Adipose tissue (tissue), 3 donors: ENCODE results near the gene SH2D7. TPM values are rescaled to one million over a fixed set of nuclear protein-coding genes. Genes with fewer than 3 reads are reported as not detected.
"Not testable (repeated sequence)": the region's sequence is repeated elsewhere in the genome, so short reads cannot be mapped to it uniquely, and the experiment has no call there.

Experiments
- H3K27ac ChIP-seq: one replicate; pipeline ENCODE4 v1.5.1; 2013; ENCODE audit warnings: low read depth, low read length
- WGBS, 3 donors: extraction: QIAGEN DNeasy Blood & Tissue Kit; methylation state at CpG; one replicate each; pipeline ENCODE4 v1.1.7; 2013; 5-methylcytosine and 5-hydroxymethylcytosine counted together
- polyA plus RNA-seq, 3 donors: library from polyadenylated mRNA; stranded (reverse); fragments of 200-250 nt; gene quantifications; one replicate each; pipeline ENCODE4 v1.2.3, GENCODE V29; 2013
- donor health status: healthy with polysubstance abuse.
- donor health status: Bipolar disorder and iron deficiency.
- donor health status: healthy.

The SH2D7 gene
- polyA plus RNA-seq, 3 donors, result 0.02 TPM; not detected in 2

DNA sequence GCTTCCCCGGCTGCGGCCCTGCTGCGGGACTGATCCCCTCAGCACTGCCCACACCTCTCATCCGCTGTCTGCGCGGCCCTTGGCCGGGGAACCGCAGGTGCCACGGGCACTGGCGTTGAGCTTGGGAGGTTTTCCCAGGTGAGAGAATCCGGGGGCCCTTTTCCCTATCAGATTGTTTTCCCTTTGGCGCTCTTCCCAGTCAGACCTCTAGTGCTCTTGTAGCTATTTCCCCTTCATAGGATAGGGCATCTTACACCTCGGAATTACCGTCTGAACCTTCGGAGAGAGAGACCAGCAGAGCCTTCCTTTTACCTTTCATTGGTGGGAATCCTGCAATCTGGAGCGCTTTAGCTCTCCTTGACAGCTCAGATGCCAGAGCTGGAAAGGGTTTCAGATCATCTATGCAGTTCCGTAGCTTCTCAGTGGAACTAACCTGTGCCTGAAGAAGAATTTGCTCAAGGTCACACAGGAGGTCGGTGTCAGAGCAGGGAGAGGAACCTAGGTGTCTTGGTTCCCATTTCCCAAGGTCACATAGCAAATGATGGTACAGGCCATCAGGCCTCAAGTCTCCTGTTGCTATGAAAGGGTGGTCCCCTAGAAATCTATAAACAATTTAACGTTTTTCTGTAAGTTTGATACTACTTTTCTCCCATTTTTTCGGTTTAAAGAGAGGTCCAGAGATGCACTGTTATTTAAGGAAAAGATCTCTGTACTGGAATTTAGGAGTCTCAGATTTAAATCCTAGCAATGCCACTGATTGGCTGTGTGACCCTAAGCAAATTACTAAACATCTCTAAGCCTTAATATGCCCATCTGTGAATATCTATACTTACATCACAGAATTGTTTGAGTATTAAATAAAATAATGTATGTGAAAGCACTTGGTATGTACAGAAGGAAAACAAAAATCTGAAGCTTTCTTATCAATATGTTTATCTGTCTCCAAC is 57.7 kb downstream of the SH2D7 start:
- H3K27ac ChIP-seq, result no peak overlapping the region
- WGBS, 3 donors, result 6 to 14% (median 13%) methylated on average over 20 of the region's 20 CpGs

DNA sequence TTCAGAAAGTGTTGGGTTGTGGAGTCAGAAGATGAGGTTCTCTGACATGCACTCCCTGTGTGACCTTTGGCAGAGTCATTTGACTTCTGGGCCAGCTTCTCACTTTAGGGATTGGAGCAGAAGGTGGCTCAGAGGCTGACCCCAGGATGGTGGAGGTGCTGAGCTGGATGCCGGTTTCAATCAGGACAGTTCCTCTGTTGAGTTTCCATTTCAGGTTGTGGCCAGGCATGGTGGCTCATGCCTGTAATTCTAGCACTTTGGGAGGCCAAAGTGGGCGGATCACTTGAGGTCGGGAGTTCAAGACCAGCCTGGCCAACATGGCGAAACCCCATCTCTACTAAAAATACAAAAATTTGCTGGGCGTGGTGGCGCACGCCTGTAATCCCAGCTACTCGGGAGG is 58.7 kb downstream of the SH2D7 start:
- H3K27ac ChIP-seq, result not testable (repeated sequence)
- WGBS, 3 donors, result 94 to 99% (median 95%) methylated on average over 5 to 8 of the region's 8 CpGs

Other genes with a start within 250 kb of the SH2D7 start
- gene TBC1D2B, start 14.8 kb upstream of the SH2D7 start, polyA plus RNA-seq, result 10 to 100 TPM; 19.0 to 47.3 (median 24.4) TPM
- gene CIB2, start 38.9 kb downstream of the SH2D7 start, polyA plus RNA-seq, result 1 to 10 TPM; 2.2 to 9.4 (median 3.0) TPM
- gene IDH3A, start 56.8 kb downstream of the SH2D7 start, polyA plus RNA-seq, result 10 to 100 TPM; 13.9 to 50.6 (median 34.4) TPM
- under 1 TPM; 0.09 to 0.27 (median 0.11) TPM for gene ACSBG1, start 142.0 kb downstream of the SH2D7 start, polyA plus RNA-seq
- gene DNAJA4, start 172.0 kb downstream of the SH2D7 start, polyA plus RNA-seq, result 10 to 100 TPM in 1 of 3 donors, 1 to 10 TPM in 2; 8.6 to 38.5 (median 9.4) TPM
- gene SKIC8, start 207.0 kb downstream of the SH2D7 start, polyA plus RNA-seq, result 10 to 100 TPM; 29.0 to 58.3 (median 55.7) TPM
- gene CRABP1, start 247.8 kb downstream of the SH2D7 start, polyA plus RNA-seq, result under 1 TPM in 1 of 3 donors, not detected in 2; 0.82 TPM